IMR-90 (cell line): ENCODE results near the gene CACNA2D3. TPM values are rescaled to one million over a fixed set of nuclear protein-coding genes. Genes with fewer than 3 reads are reported as not detected.

Experiments
- ATAC-seq: fragments of 200-7000 bp; cut with Tn5 transposase; 2 replicates; pipeline ENCODE4 v1.9.1; 2020; ENCODE audit warnings: low read depth, mild to moderate bottlenecking, moderate library complexity
- BruUV-seq: library from RNA; stranded (reverse); fragments of 400-500 nt; replicated peaks from 2 replicates; lab custom pipeline; 2021; lab: Mats Ljungman, UMichigan
- CTCF ChIA-PET: fragments of 300-600 bp; formaldehyde crosslinking; extraction: SDS; loops from one replicate; lab custom pipeline; 2021; ENCODE audit warnings: antibody characterized with exemption; lab: Yijun Ruan, JAX
- POLR2A ChIA-PET: fragments of 300-600 bp; sonication (Branson Sonifier 250); formaldehyde crosslinking; loops from one replicate; lab custom pipeline; 2022; ENCODE audit warnings: antibody characterized with exemption; ENCODE audit not compliant: unreplicated experiment; lab: Charles Lee
- DNase-seq: peaks from one replicate; pipeline ENCODE4 v3.0.0; 2013
- H2AFZ ChIP-seq: replicated peaks from 2 replicates; pipeline ENCODE3; 2013; ENCODE audit warnings: low read length, mild to moderate bottlenecking; ENCODE audit not compliant: poor library complexity
- H2AK5ac ChIP-seq: 2 replicates; pipeline ENCODE4 v1.6.1; 2013; ENCODE audit warnings: low read depth, low read length, inconsistent platforms
- H2AK9ac ChIP-seq: replicated peaks from 2 replicates; pipeline ENCODE3; 2013; ENCODE audit warnings: mild to moderate bottlenecking, low read depth, low read length, moderate library complexity; ENCODE audit not compliant: poor library complexity
- H2BK120ac ChIP-seq: 2 replicates; pipeline ENCODE4 v1.6.1; 2013; ENCODE audit warnings: low read depth, low read length, inconsistent platforms
- H2BK15ac ChIP-seq: 3 replicates; pipeline ENCODE4 v1.6.1; 2013; ENCODE audit warnings: low read depth, low read length, inconsistent platforms
- H2BK20ac ChIP-seq: 2 replicates; pipeline ENCODE4 v1.6.1; 2013; ENCODE audit warnings: low read depth, mild to moderate bottlenecking, inconsistent platforms, low read length, moderate library complexity
- H2BK5ac ChIP-seq: 2 replicates; pipeline ENCODE4 v1.6.1; 2013; ENCODE audit warnings: mild to moderate bottlenecking, low read depth, low read length, inconsistent platforms; ENCODE audit not compliant: poor library complexity, severe bottlenecking
- H3K14ac ChIP-seq: replicated peaks from 2 replicates; pipeline ENCODE4 v1.6.1; 2013; ENCODE audit warnings: low read depth, low read length, inconsistent platforms
- H3K18ac ChIP-seq: 2 replicates; pipeline ENCODE4 v1.6.1; 2013; ENCODE audit warnings: low read depth, low read length, control low read depth
- H3K23ac ChIP-seq: 2 replicates; pipeline ENCODE4 v1.6.1; 2013; ENCODE audit warnings: low read depth, low read length, inconsistent platforms
- H3K27ac ChIP-seq: 2 replicates; pipeline ENCODE4 v1.5.1; 2013; ENCODE audit warnings: mild to moderate bottlenecking, control low read depth, low read length; ENCODE audit not compliant: insufficient read depth
- H3K27me3 ChIP-seq: 2 replicates; pipeline ENCODE4 v1.6.1; 2013; ENCODE audit warnings: low read length; ENCODE audit not compliant: control insufficient read depth, insufficient read depth
- H3K36me3 ChIP-seq: 2 replicates; pipeline ENCODE4 v1.6.1; 2013; ENCODE audit warnings: low read length, mixed read lengths; ENCODE audit not compliant: control insufficient read depth, insufficient read depth
- H3K4ac ChIP-seq: 2 replicates; pipeline ENCODE4 v1.6.1; 2013; ENCODE audit warnings: low read depth, low read length, inconsistent platforms
- H3K4me1 ChIP-seq: 2 replicates; pipeline ENCODE4 v1.6.1; 2013; ENCODE audit warnings: low read length, mixed read lengths; ENCODE audit not compliant: control insufficient read depth, insufficient read depth
- H3K4me2 ChIP-seq: 2 replicates; pipeline ENCODE4 v1.6.1; 2013; ENCODE audit warnings: low read depth, mild to moderate bottlenecking, control low read depth, low read length, moderate library complexity
- H3K4me3 ChIP-seq: 2 replicates; pipeline ENCODE4 v1.5.1; 2013; ENCODE audit warnings: low read depth, mild to moderate bottlenecking, control low read depth, low read length, moderate library complexity; ENCODE audit not compliant: insufficient read depth
- H3K56ac ChIP-seq: 2 replicates; pipeline ENCODE4 v1.6.1; 2013; ENCODE audit warnings: low read length, inconsistent platforms; ENCODE audit not compliant: insufficient read depth; ENCODE audit errors: extremely low read depth
- H3K79me1 ChIP-seq, 2 experiments: 2 replicates each; pipeline ENCODE4 v1.6.1; 2013; ENCODE audit warnings: low read length in 2 of 2, inconsistent platforms in 1 of 2, low read depth in 1 of 2
- H3K9ac ChIP-seq: 2 replicates; pipeline ENCODE4 v1.6.1; 2013; ENCODE audit warnings: low read depth, low read length, control low read depth
- H3K9me1 ChIP-seq: 2 replicates; pipeline ENCODE4 v1.6.1; 2013; ENCODE audit warnings: low read length, inconsistent platforms; ENCODE audit not compliant: insufficient read depth
- H3K9me3 ChIP-seq: 2 replicates; pipeline ENCODE4 v1.6.1; 2013; ENCODE audit warnings: low read length; ENCODE audit not compliant: control insufficient read depth, insufficient read depth
- H4K20me1 ChIP-seq: 2 replicates; pipeline ENCODE4 v1.6.1; 2013; ENCODE audit warnings: low read length, inconsistent platforms; ENCODE audit not compliant: insufficient read depth
- H4K5ac ChIP-seq: 2 replicates; pipeline ENCODE4 v1.6.1; 2013; ENCODE audit warnings: mild to moderate bottlenecking, low read depth, low read length, control low read depth
- H4K8ac ChIP-seq, 2 experiments: 2 replicates each; pipeline ENCODE4 v1.6.1; 2013; ENCODE audit warnings: low read depth in 2 of 2, low read length in 2 of 2, control low read depth in 1 of 2, inconsistent platforms in 1 of 2
- H4K91ac ChIP-seq: 2 replicates; pipeline ENCODE4 v1.6.1; 2013; ENCODE audit warnings: low read depth, low read length, inconsistent platforms; ENCODE audit not compliant: insufficient read depth
- CHD1 ChIP-seq: IDR thresholded peaks from 2 replicates; pipeline ENCODE4 v1.6.1; 2012; ENCODE audit warnings: low read depth, low read length, improper control_type of control experiment
- MXI1 ChIP-seq: IDR thresholded peaks from 2 replicates; pipeline ENCODE4 v1.6.1; 2012; ENCODE audit warnings: low read depth, mild to moderate bottlenecking, low read length, moderate library complexity, borderline replicate concordance
- POLR2A ChIP-seq: IDR thresholded peaks from 2 replicates; pipeline ENCODE4 v1.6.1; 2012; ENCODE audit warnings: mild to moderate bottlenecking, low read depth, low read length
- RCOR1 ChIP-seq: IDR thresholded peaks from 2 replicates; pipeline ENCODE4 v1.6.1; 2012; ENCODE audit warnings: mild to moderate bottlenecking, low read length, improper control_type of control experiment; ENCODE audit not compliant: insufficient replicate concordance
- RFX5 ChIP-seq: IDR thresholded peaks from 2 replicates; pipeline ENCODE4 v1.8.0; 2012; ENCODE audit warnings: low read depth, mild to moderate bottlenecking, low read length, moderate library complexity
- WGBS, 2 experiments: methylation state at CpG; one replicate each; pipeline versions ENCODE4 v1.1.5 to v1.1.7; 2013; ENCODE audit warnings: missing lambda C conversion rate in 2 of 2; ENCODE audit not compliant: insufficient read length in 1 of 2; ENCODE audit errors: extremely low coverage in 2 of 2; 5-methylcytosine and 5-hydroxymethylcytosine counted together
- dilution Hi-C: fragments of 300-500 bp; cut with HindIII; formaldehyde crosslinking; loops from one replicate; pipeline ENCODE4 v1.14.3; 2018; ENCODE audit warnings: low sequenced_read_pairs; ENCODE audit not compliant: unreplicated experiment
- in situ Hi-C: fragments of 300-500 bp; cut with MboI; formaldehyde crosslinking; loops from 3 replicates; pipeline ENCODE4 v1.14.3; 2019; ENCODE audit warnings: low sequenced_read_pairs, inconsistent platforms, mixed read lengths
- intact Hi-C: fragments of 100-400 bp; cut with micrococcal nuclease; formaldehyde crosslinking; loops from 2 replicates; pipeline ENCODE4 v1.10.0; 2022
- polyA plus RNA-seq, 3 experiments: library from polyadenylated mRNA; depleted of rRNA; stranded (reverse); fragments of >200 nt; gene quantifications; 2 replicates each; pipeline ENCODE4 v1.2.3, GENCODE V29; 2012; ENCODE audit warnings: low replicate concordance in 1 of 3
- total RNA-seq: library from RNA; depleted of rRNA; stranded (reverse); fragments of >200 nt; gene quantifications from 2 replicates; pipeline ENCODE4 v1.2.3, GENCODE V29; 2012
- TF ChIP-seq, protein P1 (sequence below): fragments of 150-350 bp; IDR thresholded peaks from 2 replicates; pipeline ENCODE4 v1.6.1; 2016; ENCODE audit warnings: low read depth, mild to moderate bottlenecking, low read length, moderate library complexity, borderline replicate concordance
- TF ChIP-seq, protein P2 (sequence below): fragments of 150-350 bp; IDR thresholded peaks from 2 replicates; pipeline ENCODE4 v1.6.1; 2017; ENCODE audit warnings: mild to moderate bottlenecking, antibody characterized with exemption, low read length, low read depth

CACNA2D3 gene
- total and polyA plus RNA-seq, 2 of the 4 experiments (the other 2 are of a cell fraction), result 0.36 to 0.41 TPM

DNA sequence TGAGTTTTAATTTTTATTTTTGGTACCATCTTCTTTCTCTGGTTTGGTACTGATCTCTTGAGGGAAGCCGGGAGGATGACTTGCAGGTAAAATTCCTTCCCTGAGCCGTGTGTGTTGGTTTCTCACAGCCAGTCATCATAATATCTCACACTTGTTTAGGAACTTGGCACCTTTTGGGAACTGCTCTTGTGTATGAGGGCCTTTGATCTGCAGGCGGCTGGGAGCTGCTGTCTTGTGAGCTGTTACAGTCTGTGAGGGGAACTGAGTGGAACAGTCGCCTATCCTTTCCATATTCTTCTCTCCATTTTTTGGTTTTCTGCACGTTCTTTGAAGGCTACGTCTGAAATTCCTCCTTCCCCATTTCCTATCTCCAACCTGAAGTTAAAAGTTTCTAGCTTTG lies 75.2 kb downstream of the CACNA2D3 start:
- Histone ChIP-seq H4K91ac (no peak overlapping the region), H2AK9ac (no peak overlapping the region), H2AK5ac (no peak overlapping the region), H3K79me1 (no peaks in the 10 kb centered on the region), H2BK20ac (no peak overlapping the region), H3K23ac (no peak overlapping the region), H2BK120ac (no peak overlapping the region), H3K9me1 (no peaks in the 10 kb centered on the region), H3K27me3 (no peaks in the 10 kb centered on the region), H3K18ac (no peak overlapping the region), H4K8ac (no peak overlapping the region), H3K9me3 (peaks cover 24% of the 10 kb centered on the region), H3K9ac (no peak overlapping the region), H3K36me3 (no peaks in the 10 kb centered on the region), H4K5ac (no peak overlapping the region), H4K20me1 (no peaks in the 10 kb centered on the region), H3K4me3 (no peak overlapping the region), H2BK5ac (no peak overlapping the region), H3K4me2 (no peak overlapping the region), H2AFZ (no peak overlapping the region), H2BK15ac (no peak overlapping the region), H3K4ac (no peak overlapping the region), H3K56ac (no peak overlapping the region), H3K14ac (no peak overlapping the region), H3K27ac (no peak overlapping the region), H3K4me1 (no peaks in the 10 kb centered on the region)
- in situ Hi-C loops, result no loop called here
- ATAC-seq (no peak), DNase-seq (no peak)
- BruUV-seq, result no TSS peak
- ChIA-PET POLR2A (no interaction called here), CTCF (no interaction called here)
- intact Hi-C loops, result no loop called here
- WGBS, 2 experiments, result no CpG with 5 or more reads among the region's 6 CpGs
- TF ChIP-seq RFX5 (no peak), POLR2A (no peak), RCOR1 (no peak), CHD1 (no peak), MXI1 (no peak)
- TF ChIP-seq, protein P1, sequence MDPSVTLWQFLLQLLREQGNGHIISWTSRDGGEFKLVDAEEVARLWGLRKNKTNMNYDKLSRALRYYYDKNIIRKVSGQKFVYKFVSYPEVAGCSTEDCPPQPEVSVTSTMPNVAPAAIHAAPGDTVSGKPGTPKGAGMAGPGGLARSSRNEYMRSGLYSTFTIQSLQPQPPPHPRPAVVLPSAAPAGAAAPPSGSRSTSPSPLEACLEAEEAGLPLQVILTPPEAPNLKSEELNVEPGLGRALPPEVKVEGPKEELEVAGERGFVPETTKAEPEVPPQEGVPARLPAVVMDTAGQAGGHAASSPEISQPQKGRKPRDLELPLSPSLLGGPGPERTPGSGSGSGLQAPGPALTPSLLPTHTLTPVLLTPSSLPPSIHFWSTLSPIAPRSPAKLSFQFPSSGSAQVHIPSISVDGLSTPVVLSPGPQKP, result no peak
- TF ChIP-seq, protein P2, sequence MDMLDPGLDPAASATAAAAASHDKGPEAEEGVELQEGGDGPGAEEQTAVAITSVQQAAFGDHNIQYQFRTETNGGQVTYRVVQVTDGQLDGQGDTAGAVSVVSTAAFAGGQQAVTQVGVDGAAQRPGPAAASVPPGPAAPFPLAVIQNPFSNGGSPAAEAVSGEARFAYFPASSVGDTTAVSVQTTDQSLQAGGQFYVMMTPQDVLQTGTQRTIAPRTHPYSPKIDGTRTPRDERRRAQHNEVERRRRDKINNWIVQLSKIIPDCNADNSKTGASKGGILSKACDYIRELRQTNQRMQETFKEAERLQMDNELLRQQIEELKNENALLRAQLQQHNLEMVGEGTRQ, result no peak
- dilution Hi-C loops, result no loop called here
